HEK293 (cell line): Measurements from ENCODE around the gene RYR2.

Experiments used
- GLIS2 ChIP-seq: fragments of 450-650 bp; formaldehyde crosslinking; IDR thresholded peaks from 2 replicates; pipeline ENCODE4 v1.5.1; 2016; ENCODE audit warnings: missing biosample characterization, missing genetic modification characterization
- MEIS1 ChIP-seq: sonication (generic); formaldehyde crosslinking; IDR thresholded peaks from 2 replicates; pipeline ENCODE4 v1.8.1; 2022; ENCODE audit warnings: missing genetic modification reagents, mild to moderate bottlenecking, borderline replicate concordance
- TCF7L2 ChIP-seq: IDR thresholded peaks from 2 replicates; pipeline ENCODE4 v1.6.1; 2011; ENCODE audit warnings: low read depth, mild to moderate bottlenecking, inconsistent platforms, low read length, moderate library complexity, borderline replicate concordance
- ZBTB21 ChIP-seq: fragments of 450-650 bp; formaldehyde crosslinking; IDR thresholded peaks from 2 replicates; pipeline ENCODE4 v1.5.1; 2017; ENCODE audit warnings: missing biosample characterization, missing genetic modification characterization
- ZFP37 ChIP-seq: fragments of 450-650 bp; formaldehyde crosslinking; IDR thresholded peaks from 2 replicates; pipeline ENCODE4 v1.5.1; 2016; ENCODE audit warnings: missing biosample characterization, missing genetic modification characterization
- ZNF146 ChIP-seq: fragments of 450-650 bp; formaldehyde crosslinking; IDR thresholded peaks from 2 replicates; pipeline ENCODE4 v1.5.1; 2016; ENCODE audit warnings: missing biosample characterization, missing genetic modification characterization
- ZNF704 ChIP-seq: fragments of 450-650 bp; formaldehyde crosslinking; IDR thresholded peaks from 2 replicates; pipeline ENCODE4 v1.5.1; 2016; ENCODE audit warnings: missing biosample characterization, missing genetic modification characterization
- ZSCAN30 ChIP-seq: fragments of 450-650 bp; IDR thresholded peaks from 2 replicates; pipeline ENCODE4 v1.5.1; 2018; ENCODE audit warnings: missing biosample characterization, mild to moderate bottlenecking, missing genetic modification characterization, moderate library complexity
- ZXDB ChIP-seq: fragments of 450-650 bp; formaldehyde crosslinking; IDR thresholded peaks from 2 replicates; pipeline ENCODE4 v1.5.1; 2016; ENCODE audit warnings: missing biosample characterization, missing genetic modification characterization
- TF ChIP-seq, protein P1 (sequence below): fragments of 450-650 bp; formaldehyde crosslinking; conservative IDR thresholded peaks from 2 replicates; pipeline ENCODE4 v1.5.1; 2016; ENCODE audit warnings: low read depth, missing biosample characterization, missing genetic modification characterization
- TF ChIP-seq, protein P2 (sequence below): fragments of 450-650 bp; formaldehyde crosslinking; IDR thresholded peaks from 2 replicates; pipeline ENCODE4 v1.5.1; 2016; ENCODE audit warnings: missing biosample characterization, missing genetic modification characterization

GRCh38 chr1:237004116-237004515 lies 37.9 kb upstream of the RYR2 start, which contains the start of gene MT1HL1:
- TF ChIP-seq, protein P1, sequence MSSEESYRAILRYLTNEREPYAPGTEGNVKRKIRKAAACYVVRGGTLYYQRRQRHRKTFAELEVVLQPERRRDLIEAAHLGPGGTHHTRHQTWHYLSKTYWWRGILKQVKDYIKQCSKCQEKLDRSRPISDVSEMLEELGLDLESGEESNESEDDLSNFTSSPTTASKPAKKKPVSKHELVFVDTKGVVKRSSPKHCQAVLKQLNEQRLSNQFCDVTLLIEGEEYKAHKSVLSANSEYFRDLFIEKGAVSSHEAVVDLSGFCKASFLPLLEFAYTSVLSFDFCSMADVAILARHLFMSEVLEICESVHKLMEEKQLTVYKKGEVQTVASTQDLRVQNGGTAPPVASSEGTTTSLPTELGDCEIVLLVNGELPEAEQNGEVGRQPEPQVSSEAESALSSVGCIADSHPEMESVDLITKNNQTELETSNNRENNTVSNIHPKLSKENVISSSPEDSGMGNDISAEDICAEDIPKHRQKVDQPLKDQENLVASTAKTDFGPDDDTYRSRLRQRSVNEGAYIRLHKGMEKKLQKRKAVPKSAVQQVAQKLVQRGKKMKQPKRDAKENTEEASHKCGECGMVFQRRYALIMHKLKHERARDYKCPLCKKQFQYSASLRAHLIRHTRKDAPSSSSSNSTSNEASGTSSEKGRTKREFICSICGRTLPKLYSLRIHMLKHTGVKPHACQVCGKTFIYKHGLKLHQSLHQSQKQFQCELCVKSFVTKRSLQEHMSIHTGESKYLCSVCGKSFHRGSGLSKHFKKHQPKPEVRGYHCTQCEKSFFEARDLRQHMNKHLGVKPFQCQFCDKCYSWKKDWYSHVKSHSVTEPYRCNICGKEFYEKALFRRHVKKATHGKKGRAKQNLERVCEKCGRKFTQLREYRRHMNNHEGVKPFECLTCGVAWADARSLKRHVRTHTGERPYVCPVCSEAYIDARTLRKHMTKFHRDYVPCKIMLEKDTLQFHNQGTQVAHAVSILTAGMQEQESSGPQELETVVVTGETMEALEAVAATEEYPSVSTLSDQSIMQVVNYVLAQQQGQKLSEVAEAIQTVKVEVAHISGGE (tag by site-specific recombination) = no peak
- TF ChIP-seq ZNF704 (tag by site-specific recombination) = no peak
- TF ChIP-seq ZSCAN30 (tag by site-specific recombination) = no peak
- TF ChIP-seq, protein P2, sequence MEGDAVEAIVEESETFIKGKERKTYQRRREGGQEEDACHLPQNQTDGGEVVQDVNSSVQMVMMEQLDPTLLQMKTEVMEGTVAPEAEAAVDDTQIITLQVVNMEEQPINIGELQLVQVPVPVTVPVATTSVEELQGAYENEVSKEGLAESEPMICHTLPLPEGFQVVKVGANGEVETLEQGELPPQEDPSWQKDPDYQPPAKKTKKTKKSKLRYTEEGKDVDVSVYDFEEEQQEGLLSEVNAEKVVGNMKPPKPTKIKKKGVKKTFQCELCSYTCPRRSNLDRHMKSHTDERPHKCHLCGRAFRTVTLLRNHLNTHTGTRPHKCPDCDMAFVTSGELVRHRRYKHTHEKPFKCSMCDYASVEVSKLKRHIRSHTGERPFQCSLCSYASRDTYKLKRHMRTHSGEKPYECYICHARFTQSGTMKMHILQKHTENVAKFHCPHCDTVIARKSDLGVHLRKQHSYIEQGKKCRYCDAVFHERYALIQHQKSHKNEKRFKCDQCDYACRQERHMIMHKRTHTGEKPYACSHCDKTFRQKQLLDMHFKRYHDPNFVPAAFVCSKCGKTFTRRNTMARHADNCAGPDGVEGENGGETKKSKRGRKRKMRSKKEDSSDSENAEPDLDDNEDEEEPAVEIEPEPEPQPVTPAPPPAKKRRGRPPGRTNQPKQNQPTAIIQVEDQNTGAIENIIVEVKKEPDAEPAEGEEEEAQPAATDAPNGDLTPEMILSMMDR (tag by site-specific recombination) = no peak
- no peak for TF ChIP-seq ZBTB21 (tag by site-specific recombination)
- no peak for TF ChIP-seq MEIS1 (CRISPR knock-in tag)
- TF ChIP-seq ZFP37 = no peak
- no peak for TF ChIP-seq GLIS2 (tag by site-specific recombination)
- TF ChIP-seq ZNF146 (tag by site-specific recombination) = no peak
- TF ChIP-seq ZXDB (tag by site-specific recombination) = no peak
- TF ChIP-seq TCF7L2 = no peak
